HepG2 (cell line): Measurements from ENCODE around the gene RTBDN. TPM values are rescaled to one million over a fixed set of nuclear protein-coding genes. Genes with fewer than 3 reads are reported as not detected.
A peak's percentile ranks its signal among the peaks of the same experiment; 100 is the strongest.

Source experiments
- CTCF ChIP-seq: sonication (generic); formaldehyde crosslinking; IDR thresholded peaks from 2 replicates; pipeline ENCODE4 v1.5.0; 2020; ENCODE audit warnings: mild to moderate bottlenecking, missing genetic modification reagents, moderate library complexity
- ERF ChIP-seq: IDR thresholded peaks from 2 replicates; pipeline ENCODE4 v1.6.1; 2018; ENCODE audit warnings: missing biosample characterization, missing genetic modification reagents
- NCOA2 ChIP-seq: sonication (generic); formaldehyde crosslinking; IDR thresholded peaks from 2 replicates; pipeline ENCODE4 v1.8.0; 2022; ENCODE audit warnings: inconsistent platforms
- SUZ12 ChIP-seq: fragments of 150-350 bp; IDR thresholded peaks from 2 replicates; pipeline ENCODE4 v1.6.1; 2014; ENCODE audit warnings: low read depth, low read length
- ZKSCAN1 ChIP-seq: fragments of 150-350 bp; IDR thresholded peaks from 2 replicates; pipeline ENCODE4 v1.6.1; 2014; ENCODE audit warnings: low read length
- ZNF18 ChIP-seq: sonication (generic); formaldehyde crosslinking; IDR thresholded peaks from 2 replicates; pipeline ENCODE4 v1.8.0; 2022; ENCODE audit warnings: mild to moderate bottlenecking, missing genetic modification reagents; ENCODE audit not compliant: insufficient replicate concordance
- ZNF205 ChIP-seq: IDR thresholded peaks from 2 replicates; pipeline ENCODE4 v1.6.1; 2018; ENCODE audit warnings: missing biosample characterization, missing genetic modification reagents
- ZNF232 ChIP-seq: sonication (generic); formaldehyde crosslinking; IDR thresholded peaks from 2 replicates; pipeline ENCODE4 v1.4.0; 2020; ENCODE audit warnings: missing genetic modification reagents, borderline replicate concordance
- ZNF350 ChIP-seq: sonication (generic); formaldehyde crosslinking; IDR thresholded peaks from 2 replicates; pipeline ENCODE4 v1.4.0; 2020; ENCODE audit warnings: mild to moderate bottlenecking, low read depth, missing genetic modification reagents, borderline replicate concordance
- ZNF431 ChIP-seq: sonication (generic); formaldehyde crosslinking; IDR thresholded peaks from 2 replicates; pipeline ENCODE4 v1.9.0; 2022; ENCODE audit warnings: missing genetic modification reagents, low read depth, mild to moderate bottlenecking, borderline replicate concordance
- ZNF788 ChIP-seq: sonication (generic); formaldehyde crosslinking; IDR thresholded peaks from 2 replicates; pipeline ENCODE4 v1.5.0; 2020; ENCODE audit warnings: mild to moderate bottlenecking, missing genetic modification reagents, borderline replicate concordance
- polyA plus RNA-seq, 8 experiments: library from polyadenylated mRNA; depleted of rRNA in 3 of 8; stranded (reverse) in 7 of 8; unstranded in 1 of 8; fragments of >200 nt; fragmentation: Illumina TruSeq in 4 of 8; extraction: Trizol in 4 of 8; gene quantifications; 2 replicates each; pipeline versions ENCODE4 v1.2.1 to v1.2.3, GENCODE V29; 2011 to 2016; ENCODE audit warnings: low read depth in 4 of 8, missing spikeins in 1 of 8, mixed read lengths in 1 of 8; ENCODE audit not compliant: insufficient read depth in 1 of 8
- total RNA-seq, 5 experiments: library from RNA; depleted of rRNA; stranded (reverse); fragments of >200 nt; fragmentation: Illumina TruSeq; extraction: Trizol; gene quantifications; 2 replicates each; pipeline ENCODE4 v1.2.3, GENCODE V29; 2016; ENCODE audit warnings: low read depth in 1 of 5
- TF ChIP-seq, protein P1 (sequence below): sonication (generic); formaldehyde crosslinking; IDR thresholded peaks from 2 replicates; pipeline ENCODE4 v1.4.0; 2020; ENCODE audit warnings: missing genetic modification reagents, mild to moderate bottlenecking, borderline replicate concordance
- TF ChIP-seq, protein P2 (sequence below): sonication (generic); formaldehyde crosslinking; IDR thresholded peaks from 2 replicates; pipeline ENCODE4 v1.5.0; 2020; ENCODE audit warnings: mild to moderate bottlenecking, missing genetic modification reagents, borderline replicate concordance

RTBDN gene
- total and polyA plus RNA-seq, 2 of the 13 experiments (the other 11 are each of a cell fraction or from before 2014, with no cell fraction given), result 0.27 to 0.48 TPM

DNA sequence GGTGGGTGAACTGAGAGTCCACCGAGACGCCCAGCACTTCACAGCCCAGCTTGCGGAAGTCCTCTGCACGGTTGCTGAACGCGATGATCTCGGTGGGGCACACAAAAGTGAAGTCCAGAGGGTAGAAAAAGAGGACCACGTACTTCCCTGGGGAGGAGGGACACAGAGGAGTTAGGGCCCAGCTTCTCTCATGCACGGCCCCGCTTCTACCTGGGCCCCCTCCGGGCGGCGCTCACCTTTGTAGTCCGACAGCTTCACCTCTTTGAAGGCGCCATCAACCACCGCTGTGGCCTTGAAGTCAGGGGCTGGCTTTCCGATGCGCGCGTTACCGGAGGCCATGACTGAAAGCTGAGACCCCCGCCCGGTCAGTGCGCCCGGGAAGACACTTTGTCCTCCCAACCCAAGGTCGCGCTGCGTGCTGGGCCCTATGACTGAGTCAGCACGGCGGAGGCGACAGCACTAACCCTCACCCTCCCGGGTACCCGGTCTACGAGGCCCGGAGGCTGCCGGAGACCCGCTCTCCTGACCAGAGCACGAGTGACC lies 33.4 kb downstream of the RTBDN start (continued):
- TF ChIP-seq, protein P1, sequence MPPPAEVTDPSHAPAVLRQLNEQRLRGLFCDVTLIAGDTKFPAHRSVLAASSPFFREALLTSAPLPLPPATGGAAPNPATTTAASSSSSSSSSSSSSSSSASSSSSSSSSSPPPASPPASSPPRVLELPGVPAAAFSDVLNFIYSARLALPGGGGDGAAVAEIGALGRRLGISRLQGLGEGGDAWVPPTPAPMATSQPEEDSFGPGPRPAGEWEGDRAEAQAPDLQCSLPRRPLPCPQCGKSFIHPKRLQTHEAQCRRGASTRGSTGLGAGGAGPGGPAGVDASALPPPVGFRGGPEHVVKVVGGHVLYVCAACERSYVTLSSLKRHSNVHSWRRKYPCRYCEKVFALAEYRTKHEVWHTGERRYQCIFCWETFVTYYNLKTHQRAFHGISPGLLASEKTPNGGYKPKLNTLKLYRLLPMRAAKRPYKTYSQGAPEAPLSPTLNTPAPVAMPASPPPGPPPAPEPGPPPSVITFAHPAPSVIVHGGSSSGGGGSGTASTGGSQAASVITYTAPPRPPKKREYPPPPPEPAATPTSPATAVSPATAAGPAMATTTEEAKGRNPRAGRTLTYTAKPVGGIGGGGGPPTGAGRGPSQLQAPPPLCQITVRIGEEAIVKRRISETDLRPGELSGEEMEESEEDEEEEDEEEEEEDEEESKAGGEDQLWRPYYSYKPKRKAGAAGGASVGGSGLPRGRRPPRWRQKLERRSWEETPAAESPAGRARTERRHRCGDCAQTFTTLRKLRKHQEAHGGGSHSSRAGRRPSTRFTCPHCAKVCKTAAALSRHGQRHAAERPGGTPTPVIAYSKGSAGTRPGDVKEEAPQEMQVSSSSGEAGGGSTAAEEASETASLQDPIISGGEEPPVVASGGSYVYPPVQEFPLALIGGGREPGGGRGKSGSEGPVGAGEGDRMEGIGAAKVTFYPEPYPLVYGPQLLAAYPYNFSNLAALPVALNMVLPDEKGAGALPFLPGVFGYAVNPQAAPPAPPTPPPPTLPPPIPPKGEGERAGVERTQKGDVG, result peak; percentile 89; the same call in 1 of the 2 replicates
- TF ChIP-seq CTCF (CRISPR knock-in tag) (peak; percentile 35), ZNF788 (0 out of 2 replicates have a peak, but pooled peaks have one; percentile 1), ZKSCAN1 (no peak), ZNF205 (CRISPR knock-in tag) (0 out of 2 replicates have a peak, but pooled peaks have one; percentile 12), ZNF350 (CRISPR knock-in tag) (0 out of 2 replicates have a peak, but pooled peaks have one; percentile 42), NCOA2 (CRISPR knock-in tag) (0 out of 2 replicates have a peak, but pooled peaks have one; percentile 7), ZNF18 (CRISPR knock-in tag) (no peak), ZNF232 (CRISPR knock-in tag) (0 out of 2 replicates have a peak, but pooled peaks have one; percentile 49), ZNF431 (CRISPR knock-in tag) (0 out of 2 replicates have a peak, but pooled peaks have one; percentile 54), ERF (CRISPR knock-in tag) (peak; percentile 9; the same call in 1 of the 2 replicates), SUZ12 (no peak)
- TF ChIP-seq, protein P2, sequence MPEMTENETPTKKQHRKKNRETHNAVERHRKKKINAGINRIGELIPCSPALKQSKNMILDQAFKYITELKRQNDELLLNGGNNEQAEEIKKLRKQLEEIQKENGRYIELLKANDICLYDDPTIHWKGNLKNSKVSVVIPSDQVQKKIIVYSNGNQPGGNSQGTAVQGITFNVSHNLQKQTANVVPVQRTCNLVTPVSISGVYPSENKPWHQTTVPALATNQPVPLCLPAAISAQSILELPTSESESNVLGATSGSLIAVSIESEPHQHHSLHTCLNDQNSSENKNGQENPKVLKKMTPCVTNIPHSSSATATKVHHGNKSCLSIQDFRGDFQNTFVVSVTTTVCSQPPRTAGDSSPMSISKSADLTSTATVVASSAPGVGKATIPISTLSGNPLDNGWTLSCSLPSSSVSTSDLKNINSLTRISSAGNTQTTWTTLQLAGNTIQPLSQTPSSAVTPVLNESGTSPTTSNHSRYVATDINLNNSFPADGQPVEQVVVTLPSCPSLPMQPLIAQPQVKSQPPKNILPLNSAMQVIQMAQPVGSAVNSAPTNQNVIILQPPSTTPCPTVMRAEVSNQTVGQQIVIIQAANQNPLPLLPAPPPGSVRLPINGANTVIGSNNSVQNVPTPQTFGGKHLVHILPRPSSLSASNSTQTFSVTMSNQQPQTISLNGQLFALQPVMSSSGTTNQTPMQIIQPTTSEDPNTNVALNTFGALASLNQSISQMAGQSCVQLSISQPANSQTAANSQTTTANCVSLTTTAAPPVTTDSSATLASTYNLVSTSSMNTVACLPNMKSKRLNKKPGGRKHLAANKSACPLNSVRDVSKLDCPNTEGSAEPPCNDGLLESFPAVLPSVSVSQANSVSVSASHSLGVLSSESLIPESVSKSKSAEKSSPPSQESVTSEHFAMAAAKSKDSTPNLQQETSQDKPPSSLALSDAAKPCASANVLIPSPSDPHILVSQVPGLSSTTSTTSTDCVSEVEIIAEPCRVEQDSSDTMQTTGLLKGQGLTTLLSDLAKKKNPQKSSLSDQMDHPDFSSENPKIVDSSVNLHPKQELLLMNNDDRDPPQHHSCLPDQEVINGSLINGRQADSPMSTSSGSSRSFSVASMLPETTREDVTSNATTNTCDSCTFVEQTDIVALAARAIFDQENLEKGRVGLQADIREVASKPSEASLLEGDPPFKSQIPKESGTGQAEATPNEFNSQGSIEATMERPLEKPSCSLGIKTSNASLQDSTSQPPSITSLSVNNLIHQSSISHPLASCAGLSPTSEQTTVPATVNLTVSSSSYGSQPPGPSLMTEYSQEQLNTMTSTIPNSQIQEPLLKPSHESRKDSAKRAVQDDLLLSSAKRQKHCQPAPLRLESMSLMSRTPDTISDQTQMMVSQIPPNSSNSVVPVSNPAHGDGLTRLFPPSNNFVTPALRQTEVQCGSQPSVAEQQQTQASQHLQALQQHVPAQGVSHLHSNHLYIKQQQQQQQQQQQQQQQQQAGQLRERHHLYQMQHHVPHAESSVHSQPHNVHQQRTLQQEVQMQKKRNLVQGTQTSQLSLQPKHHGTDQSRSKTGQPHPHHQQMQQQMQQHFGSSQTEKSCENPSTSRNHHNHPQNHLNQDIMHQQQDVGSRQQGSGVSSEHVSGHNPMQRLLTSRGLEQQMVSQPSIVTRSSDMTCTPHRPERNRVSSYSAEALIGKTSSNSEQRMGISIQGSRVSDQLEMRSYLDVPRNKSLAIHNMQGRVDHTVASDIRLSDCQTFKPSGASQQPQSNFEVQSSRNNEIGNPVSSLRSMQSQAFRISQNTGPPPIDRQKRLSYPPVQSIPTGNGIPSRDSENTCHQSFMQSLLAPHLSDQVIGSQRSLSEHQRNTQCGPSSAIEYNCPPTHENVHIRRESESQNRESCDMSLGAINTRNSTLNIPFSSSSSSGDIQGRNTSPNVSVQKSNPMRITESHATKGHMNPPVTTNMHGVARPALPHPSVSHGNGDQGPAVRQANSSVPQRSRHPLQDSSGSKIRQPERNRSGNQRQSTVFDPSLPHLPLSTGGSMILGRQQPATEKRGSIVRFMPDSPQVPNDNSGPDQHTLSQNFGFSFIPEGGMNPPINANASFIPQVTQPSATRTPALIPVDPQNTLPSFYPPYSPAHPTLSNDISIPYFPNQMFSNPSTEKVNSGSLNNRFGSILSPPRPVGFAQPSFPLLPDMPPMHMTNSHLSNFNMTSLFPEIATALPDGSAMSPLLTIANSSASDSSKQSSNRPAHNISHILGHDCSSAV (CRISPR knock-in tag), result no peak
